GM18498 (cell line): Measurements from ENCODE around the gene E2F6.

ENCODE experiments used
- ATAC-seq: cut with Tn5 transposase; IDR thresholded peaks from one replicate; pipeline ENCODE4 v1.9.1; 2021; ENCODE audit warnings: mild to moderate bottlenecking, moderate library complexity; ENCODE audit not compliant: unreplicated experiment

Gene E2F6

GRCh38 chr2:11396467-11397445 is 69.2 kb downstream of the E2F6 start:
- no peak for ATAC-seq

- ATAC-seq = no peak
Measured at GRCh38 chr2:11396021-11396420, 69.9 kb downstream of the E2F6 start.

- ATAC-seq = no peak
Measured at GRCh38 chr2:11395389-11395788, 70.6 kb downstream of the E2F6 start.
